ENCODE measurements around the gene CADPS.

The CADPS gene

GRCh38 chr3:62805580-62806277, 69.5 kb downstream of the CADPS start:
- DNase-seq: no peak

GRCh38 chr3:62805106-62805505, 70.1 kb downstream of the CADPS start:
- no peak for DNase-seq

- DNase-seq: no peak
Observed at GRCh38 chr3:62803276-62803675, 71.9 kb downstream of the CADPS start.

- no peak for DNase-seq
Observed at GRCh38 chr3:62798000-62798399, 77.2 kb downstream of the CADPS start.

GRCh38 chr3:62797132-62797531, 78.1 kb downstream of the CADPS start:
- no peak for DNase-seq

- DNase-seq: no peak
Observed at GRCh38 chr3:62795978-62796657, 79.1 kb downstream of the CADPS start.

GRCh38 chr3:62793946-62794345, 81.3 kb downstream of the CADPS start:
- DNase-seq: no peak

GRCh38 chr3:62785384-62785783, 89.8 kb downstream of the CADPS start:
- DNase-seq: no peak

- no peak for DNase-seq
Observed at GRCh38 chr3:62781121-62781520, 94.1 kb downstream of the CADPS start.

GRCh38 chr3:62777674-62778073, 97.5 kb downstream of the CADPS start:
- DNase-seq: no peak

- no peak for DNase-seq
Observed at GRCh38 chr3:62777130-62777529, 98.1 kb downstream of the CADPS start.

- DNase-seq: no peak
Observed at GRCh38 chr3:62774221-62774620, 101.0 kb downstream of the CADPS start.

- DNase-seq: no peak
Observed at GRCh38 chr3:62771331-62772072, 103.7 kb downstream of the CADPS start.

- no peak for DNase-seq
Observed at GRCh38 chr3:62768896-62769295, 106.3 kb downstream of the CADPS start.

GRCh38 chr3:62761711-62762110, 113.5 kb downstream of the CADPS start:
- no peak for DNase-seq

GRCh38 chr3:62761311-62761710, 113.9 kb downstream of the CADPS start:
- DNase-seq: no peak

GRCh38 chr3:62758296-62759066, 116.7 kb downstream of the CADPS start:
- no peak for DNase-seq

GRCh38 chr3:62757045-62757444, 118.2 kb downstream of the CADPS start:
- DNase-seq: no peak

GRCh38 chr3:62755285-62755684, 119.9 kb downstream of the CADPS start:
- no peak for DNase-seq

- DNase-seq: no peak
Observed at GRCh38 chr3:62749657-62750056, 125.6 kb downstream of the CADPS start.

- DNase-seq: no peak
Observed at GRCh38 chr3:62749130-62749529, 126.1 kb downstream of the CADPS start.

GRCh38 chr3:62737449-62737848, 137.8 kb downstream of the CADPS start:
- no peak for DNase-seq

- DNase-seq: no peak
Observed at GRCh38 chr3:62735510-62735909, 139.7 kb downstream of the CADPS start.

All from NCI-H524 treated with DMSO at 0.1 percent for 48 hours (cell line).